NCI-H1417 (cell line): ENCODE data around the gene CLASP1.
A peak's percentile ranks its signal among the peaks of the same experiment; 100 is the strongest.
"Not testable (repeated sequence)": the region's sequence is repeated elsewhere in the genome, so short reads cannot be mapped to it uniquely, and the experiment has no call there.

ENCODE experiments used
- DNase-seq, 3 experiments: peaks; one replicate each; lab custom pipeline; 2025; lab: John Stamatoyannopoulos, UW

Gene CLASP1

GRCh38 chr2:121349721-121350401 is 299.4 kb downstream of the CLASP1 start:
- DNase-seq: no peak

GRCh38 chr2:121348128-121348740 is 301.0 kb downstream of the CLASP1 start:
- peak in 1 of 3 experiments; percentile 41 for DNase-seq

- DNase-seq: peak in 1 of 3 experiments; percentile 70
Measured at GRCh38 chr2:121346859-121347258, 302.4 kb downstream of the CLASP1 start.

- DNase-seq: no peak
Measured at GRCh38 chr2:121346407-121346806, 302.9 kb downstream of the CLASP1 start.

- DNase-seq: no peak
Measured at GRCh38 chr2:121345887-121346286, 303.4 kb downstream of the CLASP1 start.

GRCh38 chr2:121345101-121345500 is 304.2 kb downstream of the CLASP1 start:
- no peak for DNase-seq

- not testable (repeated sequence) for DNase-seq
Measured at GRCh38 chr2:121343828-121344399, 305.3 kb downstream of the CLASP1 start.

GRCh38 chr2:121343191-121343590 is 306.1 kb downstream of the CLASP1 start:
- DNase-seq: peak in 1 of 3 experiments; percentile 7

GRCh38 chr2:121342751-121343150 is 306.5 kb downstream of the CLASP1 start:
- DNase-seq: no peak

- DNase-seq: no peak
Measured at GRCh38 chr2:121340926-121341325, 308.3 kb downstream of the CLASP1 start.

GRCh38 chr2:121338281-121338680 is 311.0 kb downstream of the CLASP1 start:
- no peak for DNase-seq

- peak in 1 of 3 experiments; percentile 30 for DNase-seq
Measured at GRCh38 chr2:121336528-121337294, 312.6 kb downstream of the CLASP1 start.

GRCh38 chr2:121335294-121336290 is 313.7 kb downstream of the CLASP1 start:
- DNase-seq: peak in 2 of 3 experiments; percentile 75 to 89

- DNase-seq: peak in 1 of 3 experiments; percentile 22
Measured at GRCh38 chr2:121334581-121335293, 314.5 kb downstream of the CLASP1 start.

- no peak for DNase-seq
Measured at GRCh38 chr2:121333834-121334558, 315.3 kb downstream of the CLASP1 start.

GRCh38 chr2:121333231-121333630 is 316.0 kb downstream of the CLASP1 start:
- no peak for DNase-seq

GRCh38 chr2:121331324-121331723 is 317.9 kb downstream of the CLASP1 start:
- not testable (repeated sequence) for DNase-seq

GRCh38 chr2:121330921-121331320 is 318.3 kb downstream of the CLASP1 start:
- DNase-seq: no peak

GRCh38 chr2:121329786-121330185 is 319.5 kb downstream of the CLASP1 start:
- no peak for DNase-seq

- DNase-seq: no peak
Measured at GRCh38 chr2:121326628-121327027, 322.6 kb downstream of the CLASP1 start.
